GM19395 (cell line): ENCODE results near the gene TFDP1.

Experiments used
- ATAC-seq: cut with Tn5 transposase; IDR thresholded peaks from one replicate; pipeline ENCODE4 v1.9.1; 2021; ENCODE audit warnings: mild to moderate bottlenecking, moderate library complexity; ENCODE audit not compliant: unreplicated experiment

The TFDP1 gene

DNA sequence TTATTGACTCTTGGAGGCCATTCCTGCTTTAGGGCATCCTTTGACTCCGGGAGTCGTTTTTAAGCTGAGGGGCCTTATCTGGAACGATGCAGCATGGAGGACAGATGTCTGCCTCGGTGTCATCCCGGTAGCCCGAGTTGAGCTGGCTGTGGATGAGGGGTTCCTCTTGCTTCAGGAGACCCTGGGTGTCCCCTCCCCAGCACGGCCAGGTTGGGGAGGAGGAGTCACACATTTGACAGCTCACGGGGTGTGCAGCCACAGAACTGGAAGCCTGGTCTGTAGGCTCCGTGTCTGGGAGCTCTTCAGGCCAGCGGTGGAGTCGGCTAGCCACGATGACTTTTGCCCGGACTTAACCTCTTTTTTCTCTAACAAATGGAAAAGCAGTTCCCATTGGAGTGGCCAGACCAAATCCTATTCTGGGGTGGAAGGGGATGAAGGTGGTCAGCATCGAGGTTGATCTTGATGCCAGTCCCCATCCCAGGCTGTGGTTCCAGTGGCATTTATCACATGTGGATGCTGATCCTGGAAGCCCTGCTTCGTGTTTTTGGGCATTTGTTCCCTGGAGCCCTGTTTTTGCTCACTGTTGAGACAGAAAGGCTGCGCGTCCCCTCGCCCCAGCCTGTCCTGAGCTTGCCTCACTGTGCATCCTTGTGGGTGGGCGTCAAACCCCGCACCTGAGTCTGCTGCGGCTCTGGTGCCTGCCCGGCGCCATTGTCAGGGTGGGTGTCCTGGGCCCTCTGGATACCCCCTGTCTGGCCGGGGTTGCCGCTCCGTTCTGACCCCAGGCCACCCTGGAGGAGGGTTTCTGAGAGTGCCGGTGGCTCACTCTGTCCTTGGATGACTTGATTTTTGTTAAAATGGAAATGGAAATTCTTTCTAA is 12.0 kb downstream of the TFDP1 start:
- no peak for ATAC-seq

DNA sequence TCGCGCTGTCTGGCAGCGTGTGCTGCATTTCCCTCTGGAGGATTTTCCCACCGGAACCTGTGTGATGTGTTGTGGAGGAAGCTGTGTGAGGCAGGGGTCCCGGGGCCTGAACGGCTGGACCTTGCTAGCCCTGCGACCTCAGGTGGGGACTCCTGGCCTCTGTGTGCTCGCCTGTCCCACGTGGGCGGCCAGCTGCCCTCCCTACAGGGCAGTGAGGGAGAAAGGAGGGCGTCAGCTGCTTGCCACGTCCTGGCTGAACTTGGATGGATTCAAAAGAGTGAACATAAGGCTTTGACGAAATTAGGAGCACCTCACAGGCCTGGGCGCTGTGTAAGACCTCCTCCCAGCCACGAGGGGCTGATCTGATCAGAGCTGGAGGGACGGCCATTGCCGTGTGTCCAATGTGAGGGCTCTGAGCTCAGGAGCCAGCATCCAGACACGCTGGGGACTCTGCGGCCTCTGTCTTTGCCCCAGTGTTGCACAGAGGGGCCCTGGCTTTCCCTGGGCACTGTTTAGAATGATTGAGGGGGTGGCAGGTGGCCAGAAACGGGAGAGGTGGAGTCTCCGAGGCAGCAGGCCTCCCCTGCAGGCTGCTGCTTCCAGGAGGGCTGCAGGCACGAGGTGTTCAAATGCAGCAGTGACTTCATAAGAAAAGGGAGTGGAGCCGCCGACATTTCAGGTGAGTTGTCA is 13.0 kb downstream of the TFDP1 start:
- ATAC-seq, result no peak

DNA sequence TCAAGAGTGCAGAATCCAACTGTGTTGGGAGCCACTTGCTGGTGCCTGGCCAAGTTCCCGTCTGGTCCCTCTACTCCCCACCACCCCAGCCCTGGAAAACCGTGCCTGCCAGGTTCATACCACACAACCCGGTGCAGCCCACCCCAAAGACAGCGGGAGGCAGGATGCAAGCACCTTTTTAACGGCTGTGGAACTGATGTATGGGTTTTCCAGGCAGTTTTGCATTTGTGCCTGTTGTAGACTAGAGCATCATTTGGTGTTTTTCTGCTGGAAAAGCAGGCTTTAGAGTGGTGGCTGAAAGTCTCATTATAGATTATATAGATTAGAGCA is 13.5 kb downstream of the TFDP1 start:
- no peak for ATAC-seq

DNA sequence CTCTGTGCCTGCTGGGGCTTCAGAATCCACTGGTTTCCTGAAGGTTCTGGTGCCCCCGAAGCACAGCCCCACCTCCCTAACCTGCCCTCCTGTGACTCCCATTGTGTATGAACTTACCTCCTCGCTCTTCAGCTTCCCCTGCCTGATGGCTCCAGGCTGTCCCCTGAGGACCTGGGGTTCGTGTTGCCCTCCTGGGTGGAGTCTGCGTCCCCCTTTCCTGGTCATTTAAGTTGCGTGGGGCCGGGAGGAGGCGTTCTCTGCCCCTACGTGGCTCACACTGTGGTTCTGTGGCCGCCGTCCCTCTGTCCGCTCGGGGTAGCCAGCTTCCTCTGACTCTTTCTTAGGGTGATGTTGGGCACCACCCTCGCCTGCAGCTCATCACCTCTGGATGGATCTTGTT is 13.9 kb downstream of the TFDP1 start:
- no peak for ATAC-seq

DNA sequence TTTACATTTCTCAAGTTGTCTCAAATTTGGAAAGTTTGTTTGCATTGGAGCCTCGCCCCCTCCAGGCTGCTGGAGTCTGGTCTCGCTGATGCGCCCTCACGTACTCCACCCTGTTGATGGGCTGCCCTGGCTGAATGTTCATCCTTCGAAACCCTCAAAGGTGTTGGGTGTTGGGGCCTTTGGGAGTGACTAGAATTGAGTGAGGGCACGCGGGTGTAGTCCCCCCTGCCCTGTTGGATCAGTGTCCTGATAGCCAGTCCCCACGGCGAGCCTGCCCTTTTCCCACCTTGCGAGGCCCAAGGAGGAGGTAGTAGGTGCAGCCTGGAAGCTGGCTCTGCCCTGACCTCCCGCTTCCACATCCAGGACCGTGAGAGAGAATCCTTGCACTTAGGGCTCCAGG is 14.8 kb downstream of the TFDP1 start:
- ATAC-seq, result no peak

GRCh38 chr13:113601166-113602070 is 16.9 kb downstream of the TFDP1 start:
- ATAC-seq, result no peak

DNA sequence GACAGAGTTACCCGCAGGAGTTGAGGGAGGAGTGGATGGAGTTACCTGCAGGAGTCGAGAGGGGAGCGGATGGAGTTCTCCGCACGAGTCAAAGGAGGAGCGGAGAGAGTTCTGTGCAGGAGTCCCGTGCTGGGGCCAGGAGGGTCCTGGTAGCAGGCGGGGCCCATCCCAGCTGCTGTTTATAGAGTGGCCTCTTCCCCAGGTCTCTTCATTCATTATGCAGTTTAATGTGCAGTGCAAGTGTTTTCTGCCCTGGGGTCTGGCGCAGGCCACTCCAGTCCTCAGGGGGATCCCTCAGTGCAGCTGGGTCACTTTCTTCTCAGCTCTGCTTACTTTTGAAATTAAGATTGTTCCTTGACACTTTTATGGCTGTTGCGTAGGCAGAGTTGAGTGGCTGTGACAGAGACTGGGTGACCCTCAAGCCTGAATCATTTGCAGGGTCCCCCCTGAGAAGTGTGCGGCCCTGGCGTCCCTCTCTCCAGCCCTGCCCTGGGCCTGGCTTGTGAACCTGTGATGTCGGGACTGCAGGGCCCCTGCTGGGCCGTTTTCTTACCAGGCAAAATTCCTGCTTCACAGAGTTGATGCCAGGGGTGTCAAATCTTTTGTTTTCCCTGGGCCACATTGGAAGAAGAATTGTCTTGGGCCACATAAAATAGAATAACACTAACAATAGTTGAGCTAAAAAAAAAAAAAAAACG is 17.9 kb downstream of the TFDP1 start:
- ATAC-seq, result no peak

DNA sequence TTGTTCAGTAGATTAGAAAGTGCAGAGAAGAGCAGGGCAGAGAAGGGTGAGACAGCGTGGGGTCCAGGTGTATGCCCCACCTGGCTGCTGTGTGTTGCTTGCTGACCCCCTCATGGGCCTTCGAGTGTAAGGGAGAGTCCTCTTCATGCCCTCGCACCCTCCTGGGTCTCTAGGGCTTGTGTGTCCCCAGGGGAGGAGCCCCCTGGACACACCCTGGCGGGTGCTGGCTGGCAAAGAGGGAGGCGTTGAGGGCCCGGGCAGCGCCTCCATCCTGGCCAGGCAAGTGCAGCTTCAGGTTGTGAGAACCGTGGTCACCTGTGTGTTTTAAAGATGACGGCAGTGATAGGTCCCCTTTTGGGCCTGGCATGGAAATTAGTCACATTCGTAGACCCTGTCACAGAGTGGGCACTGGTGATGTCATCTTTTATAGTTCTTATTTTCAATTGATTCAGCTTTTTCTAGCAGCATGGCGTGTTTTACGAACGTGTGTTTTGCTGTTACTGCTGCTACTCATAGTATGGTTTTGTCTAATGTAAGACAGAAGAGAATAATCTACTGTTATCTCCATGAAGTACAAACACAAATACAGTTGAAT is 18.7 kb downstream of the TFDP1 start:
- no peak for ATAC-seq

- ATAC-seq, result no peak
Measured at GRCh38 chr13:113604186-113604585, 19.6 kb downstream of the TFDP1 start.

- no peak for ATAC-seq
Measured at GRCh38 chr13:113605461-113605860, 20.9 kb downstream of the TFDP1 start.

DNA sequence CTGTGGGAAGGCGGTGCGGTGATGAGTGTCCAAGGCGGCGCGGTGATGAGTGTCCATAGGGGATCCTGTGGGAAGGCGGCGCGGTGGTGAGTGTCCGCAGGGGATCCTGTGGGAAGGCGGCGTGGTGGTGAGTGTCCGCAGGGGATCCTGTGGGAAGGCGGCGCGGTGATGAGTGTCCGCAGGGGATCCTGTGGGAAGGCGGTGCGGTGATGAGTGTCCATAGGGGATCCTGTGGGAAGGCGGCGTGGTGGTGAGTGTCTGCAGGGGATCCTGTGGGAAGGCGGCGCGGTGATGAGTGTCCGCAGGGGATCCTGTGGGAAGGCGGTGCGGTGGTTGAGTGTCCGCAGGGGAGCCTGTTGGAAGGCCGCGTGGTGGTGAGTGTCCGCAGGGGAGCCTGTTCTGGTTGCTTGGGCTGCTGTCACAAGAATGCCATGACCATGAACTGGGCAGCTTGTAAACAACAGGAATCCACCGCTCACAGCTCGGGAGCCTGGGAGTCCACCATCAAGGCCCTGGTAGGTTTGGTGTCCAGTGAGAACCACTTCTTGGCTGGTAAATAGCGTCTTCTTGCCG is 21.4 kb downstream of the TFDP1 start:
- ATAC-seq, result no peak

- no peak for ATAC-seq
Measured at GRCh38 chr13:113607056-113607888, 22.7 kb downstream of the TFDP1 start.

GRCh38 chr13:113607889-113608635 is 23.5 kb downstream of the TFDP1 start:
- ATAC-seq, result no peak

DNA sequence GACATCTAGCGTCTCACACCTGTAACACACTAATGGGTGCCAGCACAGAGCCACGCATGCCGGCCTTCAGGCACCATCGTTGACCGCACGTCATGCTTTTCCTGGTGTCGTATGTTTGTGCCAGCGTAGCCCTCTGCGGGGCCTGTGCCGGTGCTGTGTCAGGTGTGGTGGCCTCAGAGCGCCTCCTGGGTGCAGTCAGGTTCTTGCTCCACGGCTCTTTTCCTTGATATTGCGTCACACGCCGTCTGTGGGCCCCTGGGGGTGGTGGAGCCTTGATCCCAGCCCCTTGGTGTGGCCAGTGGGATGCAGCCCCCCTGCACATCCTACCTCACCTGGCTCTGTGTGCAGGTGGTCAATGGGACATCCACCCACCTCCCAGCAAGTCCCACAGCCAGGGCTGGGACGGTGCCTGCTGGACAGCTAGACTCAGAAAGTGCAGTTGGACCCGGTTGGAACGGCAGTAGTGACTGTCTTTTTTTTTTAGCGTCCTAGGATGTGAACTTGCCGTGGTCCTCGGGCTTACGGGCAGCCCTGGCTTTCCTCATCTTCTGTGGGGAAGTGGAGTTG is 24.5 kb downstream of the TFDP1 start:
- ATAC-seq, result no peak

DNA sequence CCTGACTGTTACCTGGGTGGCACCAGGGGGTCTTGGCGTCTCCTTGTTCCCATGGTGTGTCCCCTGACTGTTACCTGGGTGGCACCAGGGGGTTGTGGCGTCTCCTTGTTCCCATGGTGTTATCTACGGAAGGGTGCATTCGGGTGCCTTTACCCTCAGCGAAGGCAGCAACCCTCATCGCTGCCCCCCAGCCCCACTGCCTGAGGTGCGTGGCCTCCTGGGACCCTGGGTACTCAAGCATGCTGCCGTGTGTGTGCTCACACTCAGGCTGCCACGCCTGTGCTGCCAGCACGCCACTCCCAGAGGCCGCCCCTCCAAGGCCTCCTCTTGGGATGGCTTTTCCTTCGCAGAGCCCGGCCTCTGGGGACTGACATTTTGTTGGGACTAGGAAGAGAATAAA is 25.1 kb downstream of the TFDP1 start:
- no peak for ATAC-seq

- no peak for ATAC-seq
Measured at GRCh38 chr13:113610266-113610665, 25.7 kb downstream of the TFDP1 start.

DNA sequence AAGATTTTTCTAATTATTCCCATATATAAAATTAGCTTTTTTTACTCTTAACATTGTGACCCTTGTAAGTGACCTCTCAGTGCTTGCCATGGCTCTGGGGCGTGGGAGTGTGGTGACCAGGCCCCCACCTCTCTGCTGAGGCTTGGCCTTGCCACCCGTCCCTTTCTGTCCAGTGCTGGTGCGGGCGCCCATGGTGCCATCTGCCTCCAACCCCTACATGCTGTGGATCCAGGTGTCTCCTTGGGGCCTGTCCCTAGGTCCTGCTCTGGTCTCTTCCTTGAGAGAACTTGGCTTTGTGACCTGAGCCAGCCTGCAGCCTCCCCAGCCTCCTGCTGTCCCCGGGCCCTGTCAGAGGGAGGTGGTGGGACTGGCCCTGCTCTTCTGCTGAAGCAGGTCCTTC is 27.4 kb downstream of the TFDP1 start:
- ATAC-seq, result no peak

- no peak for ATAC-seq
Measured at GRCh38 chr13:113612607-113613006, 28.1 kb downstream of the TFDP1 start.
